MCF 10A (cell line): ENCODE measurements around the gene CD2AP. TPM values are rescaled to one million over a fixed set of nuclear protein-coding genes. Genes with fewer than 3 reads are reported as not detected.
A peak's percentile ranks its signal among the peaks of the same experiment; 100 is the strongest.

Experiments
- BruUV-seq: library from RNA; stranded (reverse); fragments of 400-500 nt; replicated peaks from 2 replicates; lab custom pipeline; 2021; lab: Mats Ljungman, UMichigan
- CTCF ChIA-PET: fragments of 300-600 bp; sonication (Branson Sonifier 250); formaldehyde crosslinking; extraction: SDS; loops from one replicate; lab custom pipeline; 2021; ENCODE audit warnings: antibody characterized with exemption, inconsistent platforms; lab: Yijun Ruan, JAX
- POLR2A ChIA-PET: fragments of 300-600, 350-650 bp; sonication (Branson Sonifier 250); formaldehyde crosslinking; extraction: SDS; loops from one replicate; lab custom pipeline; 2020; ENCODE audit warnings: antibody characterized with exemption, inconsistent platforms; lab: Yijun Ruan, JAX
- DNase-seq: peaks from one replicate; pipeline ENCODE4 v3.0.0-alpha.2; 2018; ENCODE audit not compliant: unreplicated experiment
- H3K27ac Mint-ChIP-seq: one replicate; pipeline ENCODE4 v1.8.0; 2022; ENCODE audit warnings: mild to moderate bottlenecking, low read depth, mixed read lengths; ENCODE audit not compliant: unreplicated experiment
- H3K27me3 Mint-ChIP-seq: one replicate; pipeline ENCODE4 v1.8.0; 2022; ENCODE audit warnings: mixed read lengths; ENCODE audit not compliant: insufficient read depth, unreplicated experiment
- H3K36me3 Mint-ChIP-seq: one replicate; pipeline ENCODE4 v1.8.0; 2022; ENCODE audit warnings: mild to moderate bottlenecking, moderate library complexity, mixed read lengths; ENCODE audit not compliant: insufficient read depth, unreplicated experiment
- H3K4me1 Mint-ChIP-seq: one replicate; pipeline ENCODE4 v1.8.0; 2022; ENCODE audit warnings: mixed read lengths; ENCODE audit not compliant: insufficient read depth, unreplicated experiment
- H3K4me3 Mint-ChIP-seq: one replicate; pipeline ENCODE4 v1.8.0; 2022; ENCODE audit warnings: mild to moderate bottlenecking, moderate library complexity, mixed read lengths; ENCODE audit not compliant: unreplicated experiment
- H3K9me3 Mint-ChIP-seq: one replicate; pipeline ENCODE4 v1.8.0; 2022; ENCODE audit warnings: mixed read lengths; ENCODE audit not compliant: unreplicated experiment
- intact Hi-C: fragments of 100-400 bp; cut with micrococcal nuclease; formaldehyde crosslinking; loops from 2 replicates; pipeline ENCODE4 v1.14.1; 2022
- total RNA-seq: library from RNA; stranded (reverse); gene quantifications from 2 replicates; pipeline ENCODE4 v1.2.3, GENCODE V29; 2022
- TF ChIP-seq, protein P1 (sequence below): fragments of 200-600 bp; IDR thresholded peaks from one replicate; pipeline ENCODE4 v1.8.0; 2022; ENCODE audit warnings: antibody characterized with exemption, mild to moderate bottlenecking; ENCODE audit not compliant: unreplicated experiment

CD2AP gene
- total RNA-seq, 1 experiment from 2014 or later, result 40.3 TPM

DNA sequence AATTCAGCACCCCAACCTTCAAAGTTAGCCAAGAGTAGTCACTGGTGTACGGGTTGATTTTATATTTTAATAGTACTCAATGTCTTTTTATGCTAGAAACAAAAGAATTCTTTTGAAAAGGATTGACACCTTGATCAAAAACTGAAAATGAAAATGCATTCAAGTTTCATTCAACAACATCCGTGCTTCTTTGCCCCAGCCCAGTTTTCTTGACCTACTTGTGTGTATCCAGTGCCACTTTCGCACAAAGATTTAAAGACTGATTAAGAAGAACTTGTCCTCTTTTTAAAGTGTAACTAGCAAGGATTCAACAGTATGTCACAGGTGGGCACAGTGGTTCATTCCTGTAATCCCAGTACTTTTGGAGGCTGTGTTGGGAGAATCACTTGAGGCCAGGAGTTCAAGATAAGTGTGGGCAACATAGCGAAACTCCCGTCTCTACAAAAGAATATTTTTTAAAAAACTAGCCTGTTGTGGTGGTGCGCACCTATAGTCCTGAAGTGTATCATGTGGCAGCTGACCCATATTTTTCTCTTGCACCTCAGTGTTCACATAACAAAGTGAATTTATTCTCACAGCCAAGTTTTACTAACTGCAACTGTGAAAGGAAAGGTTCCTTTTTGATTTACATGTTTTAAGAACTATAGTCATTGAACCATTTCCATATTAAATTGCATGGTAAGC is 22.7 kb upstream of the CD2AP start:
- intact Hi-C loops, result no loop called here
- BruUV-seq, result no TSS peak
- no peaks in the 10 kb centered on the region for H3K4me1 Mint-ChIP-seq
- ChIA-PET POLR2A (interaction anchor here (0.7 to 1.9 kb wide), 2 partner anchors 22 to 123 kb away, joined by 3 to 9 read pairs; partner anchors contain the start of gene CD2AP), CTCF (no interaction called here)
- H3K36me3 Mint-ChIP-seq, result no peaks in the 10 kb centered on the region
- H3K9me3 Mint-ChIP-seq, result no peaks in the 10 kb centered on the region
- no peak overlapping the region for H3K27ac Mint-ChIP-seq
- H3K27me3 Mint-ChIP-seq, result no peaks in the 10 kb centered on the region
- no peak overlapping the region for H3K4me3 Mint-ChIP-seq
- DNase-seq, result no peak
- TF ChIP-seq, protein P1, sequence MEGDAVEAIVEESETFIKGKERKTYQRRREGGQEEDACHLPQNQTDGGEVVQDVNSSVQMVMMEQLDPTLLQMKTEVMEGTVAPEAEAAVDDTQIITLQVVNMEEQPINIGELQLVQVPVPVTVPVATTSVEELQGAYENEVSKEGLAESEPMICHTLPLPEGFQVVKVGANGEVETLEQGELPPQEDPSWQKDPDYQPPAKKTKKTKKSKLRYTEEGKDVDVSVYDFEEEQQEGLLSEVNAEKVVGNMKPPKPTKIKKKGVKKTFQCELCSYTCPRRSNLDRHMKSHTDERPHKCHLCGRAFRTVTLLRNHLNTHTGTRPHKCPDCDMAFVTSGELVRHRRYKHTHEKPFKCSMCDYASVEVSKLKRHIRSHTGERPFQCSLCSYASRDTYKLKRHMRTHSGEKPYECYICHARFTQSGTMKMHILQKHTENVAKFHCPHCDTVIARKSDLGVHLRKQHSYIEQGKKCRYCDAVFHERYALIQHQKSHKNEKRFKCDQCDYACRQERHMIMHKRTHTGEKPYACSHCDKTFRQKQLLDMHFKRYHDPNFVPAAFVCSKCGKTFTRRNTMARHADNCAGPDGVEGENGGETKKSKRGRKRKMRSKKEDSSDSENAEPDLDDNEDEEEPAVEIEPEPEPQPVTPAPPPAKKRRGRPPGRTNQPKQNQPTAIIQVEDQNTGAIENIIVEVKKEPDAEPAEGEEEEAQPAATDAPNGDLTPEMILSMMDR, result no peak

DNA sequence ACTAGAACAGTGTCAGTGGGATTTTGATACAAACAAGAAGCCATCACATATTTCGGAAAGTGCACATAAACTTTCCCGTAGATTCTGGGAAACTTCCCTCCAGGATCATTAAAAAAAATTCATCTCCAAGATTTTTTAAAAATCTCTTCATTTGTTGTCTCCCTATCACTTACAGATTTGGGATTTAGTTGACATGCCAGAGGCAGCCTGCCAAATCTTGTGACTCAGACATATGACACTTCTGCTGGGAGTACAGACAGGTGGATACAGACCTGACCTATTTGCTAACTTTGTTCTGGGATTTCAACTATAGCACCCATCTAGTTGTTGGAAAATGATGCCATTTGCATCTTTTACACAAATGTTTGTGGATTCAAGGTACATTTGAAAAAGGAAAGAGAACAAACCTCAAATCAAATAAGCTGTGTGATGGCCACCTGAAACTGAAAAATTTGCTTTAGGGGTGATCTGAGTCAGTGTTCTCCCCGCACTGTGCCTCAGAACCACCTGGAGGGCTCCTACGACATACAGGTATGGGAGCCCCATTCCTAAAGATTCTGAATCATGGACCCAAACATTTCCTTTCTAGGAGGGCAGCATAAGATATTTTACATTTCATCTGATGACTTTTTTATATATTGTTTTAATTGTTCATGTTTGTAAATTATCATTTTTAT is 21.9 kb upstream of the CD2AP start:
- H3K27me3 Mint-ChIP-seq, result no peaks in the 10 kb centered on the region
- H3K4me3 Mint-ChIP-seq, result no peak overlapping the region
- DNase-seq, result peak; percentile 75
- no peaks in the 10 kb centered on the region for H3K36me3 Mint-ChIP-seq
- no peaks in the 10 kb centered on the region for H3K9me3 Mint-ChIP-seq
- no peaks in the 10 kb centered on the region for H3K4me1 Mint-ChIP-seq
- TF ChIP-seq, protein P1, result no peak
- BruUV-seq, result no TSS peak
- intact Hi-C loops, result no loop called here
- H3K27ac Mint-ChIP-seq, result no peak overlapping the region
- POLR2A ChIA-PET, result interaction anchor here (0.7 to 1.9 kb wide), 4 partner anchors 8 to 122 kb away, joined by 3 to 9 read pairs (median 3); partner anchors contain the start of gene CD2AP
- CTCF ChIA-PET, result no interaction called here

DNA sequence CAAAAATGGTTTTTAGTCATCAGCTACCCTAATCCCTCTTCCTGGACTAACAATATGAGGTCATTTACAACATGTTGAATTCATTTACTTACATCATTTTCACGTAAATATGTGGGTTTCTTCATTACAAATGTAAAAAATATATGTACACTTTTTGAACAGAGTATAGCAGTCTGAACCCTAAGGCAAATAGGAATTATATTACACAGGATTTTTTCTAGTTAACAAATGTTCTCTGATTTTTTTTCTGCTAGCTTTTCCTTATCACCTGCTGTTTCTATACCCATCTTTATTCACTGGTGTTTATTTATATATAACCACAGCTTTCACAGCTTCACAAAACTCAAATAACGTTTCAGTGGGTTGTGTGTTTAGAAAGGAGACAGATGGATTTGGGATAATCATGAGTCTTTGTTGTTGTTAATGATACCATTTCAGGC is 21.0 kb upstream of the CD2AP start:
- no peak overlapping the region for H3K4me3 Mint-ChIP-seq
- ChIA-PET CTCF (interaction anchor here (0.7 kb wide), 1 partner anchor 43 kb away, joined by 3 read pairs; no protein-coding TSS in a partner anchor), POLR2A (interaction anchor here (1.2 to 1.9 kb wide), 2 partner anchors 16 to 20 kb away, joined by 3 to 9 read pairs; partner anchors contain the start of gene CD2AP)
- intact Hi-C loops, result no loop called here
- H3K36me3 Mint-ChIP-seq, result no peaks in the 10 kb centered on the region
- H3K27ac Mint-ChIP-seq, result no peak overlapping the region
- H3K27me3 Mint-ChIP-seq, result no peaks in the 10 kb centered on the region
- H3K4me1 Mint-ChIP-seq, result no peaks in the 10 kb centered on the region
- TF ChIP-seq, protein P1, result no peak
- no TSS peak for BruUV-seq
- DNase-seq, result no peak
- H3K9me3 Mint-ChIP-seq, result no peaks in the 10 kb centered on the region

DNA sequence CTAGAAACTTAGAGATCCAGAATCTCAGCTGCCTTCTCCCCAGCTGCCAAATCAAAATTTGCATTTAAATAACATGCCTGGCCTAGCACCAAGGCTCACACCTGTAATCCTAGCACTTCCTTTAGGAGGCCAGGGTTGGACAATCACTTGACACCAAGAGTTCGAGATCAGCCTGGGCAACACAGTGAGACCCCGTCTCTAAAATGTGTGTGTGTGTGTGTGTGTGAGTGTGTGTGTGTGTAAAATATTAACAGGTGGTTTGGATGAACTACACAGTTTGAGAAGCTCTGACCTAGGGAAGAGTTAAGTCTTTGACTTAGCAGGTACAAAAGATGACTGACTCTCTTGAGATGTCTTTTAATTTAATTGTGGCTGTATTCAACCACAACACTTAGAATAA is 20.2 kb upstream of the CD2AP start:
- intact Hi-C loops, result no loop called here
- DNase-seq, result no peak
- Mint-ChIP-seq H3K36me3 (no peaks in the 10 kb centered on the region), H3K4me1 (no peaks in the 10 kb centered on the region), H3K4me3 (no peak overlapping the region), H3K9me3 (no peaks in the 10 kb centered on the region), H3K27ac (no peak overlapping the region), H3K27me3 (no peaks in the 10 kb centered on the region)
- POLR2A ChIA-PET, result interaction anchor here (0.6 to 1.2 kb wide), 2 partner anchors 17 to 199 kb away, joined by 3 read pairs; no protein-coding TSS in a partner anchor
- TF ChIP-seq, protein P1, result no peak
- CTCF ChIA-PET, result interaction anchor here (0.9 kb wide), 1 partner anchor 9 kb away, joined by 3 read pairs; no protein-coding TSS in a partner anchor
- no TSS peak for BruUV-seq
